GM12892 (cell line): ENCODE data around the gene EML1.

ENCODE experiments used
- POLR2A ChIP-seq: IDR thresholded peaks from 2 replicates; pipeline ENCODE4 v1.6.1; 2011; ENCODE audit warnings: low read depth, low read length, control low read depth
- POLR2AphosphoS5 ChIP-seq: IDR thresholded peaks from 2 replicates; pipeline ENCODE4 v1.6.1; 2011; ENCODE audit warnings: low read depth, low read length, control low read depth

DNA sequence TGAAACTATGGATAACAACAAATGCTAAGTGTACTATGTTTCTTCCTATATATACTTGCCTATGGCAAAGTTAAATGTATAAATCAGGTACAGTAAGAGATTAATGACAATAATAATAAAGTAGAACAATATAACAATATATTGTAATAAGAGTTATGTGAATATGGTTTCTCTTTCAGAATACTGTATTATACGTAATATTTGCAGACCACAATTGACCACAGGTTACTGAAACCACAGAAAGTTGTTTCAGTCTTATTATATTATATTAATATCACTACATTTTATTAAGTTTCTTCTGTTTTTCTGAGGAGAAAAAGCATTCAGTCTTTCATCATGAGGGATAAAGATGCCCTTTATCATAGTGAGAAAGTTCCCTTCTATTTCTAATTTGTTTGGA is 131.2 kb downstream of the EML1 start:
- TF ChIP-seq POLR2A (no peak), POLR2AphosphoS5 (no peak)
